Glutamatergic neuron (in vitro differentiated cells): ENCODE results near the gene AUTS2. TPM values are rescaled to one million over a fixed set of nuclear protein-coding genes. Genes with fewer than 3 reads are reported as not detected.

ENCODE experiments used
- DNase-seq: peaks from one replicate; pipeline ENCODE4 v3.0.0; 2022
- H3K27ac Mint-ChIP-seq: one replicate; pipeline ENCODE4 v1.8.0; 2020; ENCODE audit warnings: mild to moderate bottlenecking, mixed read lengths, inconsistent platforms; ENCODE audit not compliant: unreplicated experiment
- H3K27me3 Mint-ChIP-seq: one replicate; pipeline ENCODE4 v1.8.0; 2020; ENCODE audit warnings: mild to moderate bottlenecking, moderate library complexity, mixed read lengths, inconsistent platforms; ENCODE audit not compliant: unreplicated experiment
- H3K36me3 Mint-ChIP-seq: one replicate; pipeline ENCODE4 v1.8.0; 2020; ENCODE audit warnings: mild to moderate bottlenecking, mixed read lengths, inconsistent platforms; ENCODE audit not compliant: unreplicated experiment
- H3K4me1 Mint-ChIP-seq: one replicate; pipeline ENCODE4 v1.8.0; 2020; ENCODE audit warnings: mild to moderate bottlenecking, low read depth, mixed read lengths, inconsistent platforms; ENCODE audit not compliant: unreplicated experiment
- H3K4me3 Mint-ChIP-seq: one replicate; pipeline ENCODE4 v1.8.0; 2020; ENCODE audit warnings: mild to moderate bottlenecking, mixed read lengths, inconsistent platforms; ENCODE audit not compliant: unreplicated experiment
- H3K9me3 Mint-ChIP-seq: one replicate; pipeline ENCODE4 v1.8.0; 2020; ENCODE audit warnings: mild to moderate bottlenecking, moderate library complexity, mixed read lengths, inconsistent platforms; ENCODE audit not compliant: unreplicated experiment
- total RNA-seq: library from RNA; stranded (reverse); fragmentation: NEBNext Ultra II Directional; extraction: Animal tissue kit (Norgen Biotek cat#: 25700); gene quantifications from one replicate; pipeline ENCODE4 v1.2.1, GENCODE V29; 2021; ENCODE audit not compliant: unreplicated experiment
- TF ChIP-seq, protein P1 (sequence below): fragments of 200-600 bp; sonication (generic); IDR thresholded peaks from one replicate; pipeline ENCODE4 v1.5.0; 2021; ENCODE audit not compliant: partially characterized antibody, unreplicated experiment

AUTS2 gene
- total RNA-seq, 1 donor from 2014 or later, result 300 TPM

DNA sequence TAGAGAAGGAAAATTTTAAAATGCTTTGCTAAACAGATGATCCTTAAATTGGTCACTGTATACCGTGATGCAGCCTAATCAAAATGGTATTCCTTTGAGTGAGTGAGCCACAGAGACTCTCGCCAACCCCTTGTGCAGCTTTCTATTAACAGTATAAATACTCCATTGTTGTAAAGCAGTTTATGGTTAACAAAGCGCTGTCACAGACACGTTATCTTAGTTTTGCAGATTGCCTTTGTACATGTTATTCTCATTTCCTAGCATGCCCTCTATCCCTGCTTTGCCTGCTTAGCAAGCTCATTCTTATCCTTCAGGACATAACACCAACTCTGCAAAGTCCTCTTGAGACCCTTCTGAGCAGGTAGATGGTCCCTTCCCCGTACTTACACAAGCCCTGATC lies 694.4 kb downstream of the AUTS2 start:
- Mint-ChIP-seq H3K27me3 (peaks cover 2% of the 10 kb centered on the region), H3K4me1 (peaks cover 4% of the 10 kb centered on the region), H3K4me3 (no peak overlapping the region), H3K36me3 (no peaks in the 10 kb centered on the region), H3K9me3 (no peaks in the 10 kb centered on the region), H3K27ac (no peak overlapping the region)
- no peak for DNase-seq
- TF ChIP-seq, protein P1, sequence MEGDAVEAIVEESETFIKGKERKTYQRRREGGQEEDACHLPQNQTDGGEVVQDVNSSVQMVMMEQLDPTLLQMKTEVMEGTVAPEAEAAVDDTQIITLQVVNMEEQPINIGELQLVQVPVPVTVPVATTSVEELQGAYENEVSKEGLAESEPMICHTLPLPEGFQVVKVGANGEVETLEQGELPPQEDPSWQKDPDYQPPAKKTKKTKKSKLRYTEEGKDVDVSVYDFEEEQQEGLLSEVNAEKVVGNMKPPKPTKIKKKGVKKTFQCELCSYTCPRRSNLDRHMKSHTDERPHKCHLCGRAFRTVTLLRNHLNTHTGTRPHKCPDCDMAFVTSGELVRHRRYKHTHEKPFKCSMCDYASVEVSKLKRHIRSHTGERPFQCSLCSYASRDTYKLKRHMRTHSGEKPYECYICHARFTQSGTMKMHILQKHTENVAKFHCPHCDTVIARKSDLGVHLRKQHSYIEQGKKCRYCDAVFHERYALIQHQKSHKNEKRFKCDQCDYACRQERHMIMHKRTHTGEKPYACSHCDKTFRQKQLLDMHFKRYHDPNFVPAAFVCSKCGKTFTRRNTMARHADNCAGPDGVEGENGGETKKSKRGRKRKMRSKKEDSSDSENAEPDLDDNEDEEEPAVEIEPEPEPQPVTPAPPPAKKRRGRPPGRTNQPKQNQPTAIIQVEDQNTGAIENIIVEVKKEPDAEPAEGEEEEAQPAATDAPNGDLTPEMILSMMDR, result no peak

DNA sequence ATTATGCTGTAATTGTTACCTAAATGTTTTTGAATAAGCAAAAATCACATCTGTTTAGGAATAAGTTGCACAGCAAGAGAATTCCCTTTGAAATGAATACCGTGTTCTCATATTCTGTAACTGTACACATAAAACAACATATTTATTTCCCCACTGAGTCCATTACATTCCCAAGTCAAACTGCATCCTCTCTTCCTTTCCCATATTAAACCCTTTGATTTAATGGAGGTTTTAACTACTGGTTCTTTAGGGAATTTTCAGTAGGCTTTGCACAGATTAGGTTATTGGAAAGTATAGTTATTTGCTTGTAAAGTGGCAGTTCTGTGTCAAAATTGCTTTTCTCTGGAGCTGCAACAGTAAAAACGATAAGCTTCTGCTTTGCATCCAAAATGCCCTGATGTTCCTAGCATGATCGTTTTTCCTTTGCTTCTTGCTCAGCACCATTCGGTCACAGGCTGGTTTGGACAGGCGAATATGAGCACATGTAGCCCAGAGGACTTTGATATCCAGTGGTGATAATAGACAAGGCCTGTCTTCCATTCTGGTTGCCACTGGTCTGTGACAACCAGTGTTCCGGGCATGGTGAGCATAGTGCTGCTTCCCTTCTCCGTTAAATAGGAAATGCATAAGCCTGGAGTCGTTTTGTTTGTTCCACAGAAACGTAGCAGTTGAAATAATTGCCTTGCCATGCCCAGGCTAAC lies 696.1 kb downstream of the AUTS2 start:
- no peak for DNase-seq
- H3K9me3 Mint-ChIP-seq, result no peaks in the 10 kb centered on the region
- H3K27ac Mint-ChIP-seq, result no peak overlapping the region
- no peaks in the 10 kb centered on the region for H3K36me3 Mint-ChIP-seq
- no peak overlapping the region for H3K4me3 Mint-ChIP-seq
- TF ChIP-seq, protein P1, result no peak
- H3K4me1 Mint-ChIP-seq, result peaks cover 4% of the 10 kb centered on the region
- H3K27me3 Mint-ChIP-seq, result peaks cover 2% of the 10 kb centered on the region

DNA sequence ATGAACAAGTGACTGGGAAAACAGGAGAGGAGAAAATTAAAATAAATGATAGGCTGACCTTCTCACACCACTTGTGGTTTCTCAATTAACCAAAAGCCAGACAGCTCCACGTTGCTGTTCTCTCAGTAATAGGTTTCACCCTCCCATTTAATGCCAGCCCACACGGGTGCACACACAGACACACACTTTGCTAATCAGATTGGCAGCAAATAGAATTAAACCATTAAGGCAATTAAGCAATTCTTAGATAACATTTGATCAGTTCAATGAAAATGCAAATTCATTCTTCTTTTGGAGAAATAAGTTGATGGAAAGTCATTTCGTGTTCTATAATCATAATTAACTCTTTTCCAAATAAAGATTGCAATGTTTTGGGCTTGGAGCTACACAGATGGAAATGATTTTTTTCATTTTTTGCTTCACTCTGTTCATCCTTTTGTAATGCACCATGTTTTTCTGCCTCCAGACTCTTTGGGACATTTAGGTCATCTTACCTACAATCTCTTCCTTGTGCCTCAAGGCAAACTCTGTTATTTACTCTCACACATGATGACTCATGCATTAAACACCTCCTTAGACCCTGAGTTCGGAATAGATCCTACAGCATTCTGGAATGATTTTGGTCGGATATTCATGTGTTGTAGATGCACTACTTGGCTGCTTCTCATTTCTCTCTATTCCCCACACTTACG lies 700.7 kb downstream of the AUTS2 start:
- Mint-ChIP-seq H3K36me3 (no peaks in the 10 kb centered on the region), H3K27me3 (peaks cover 2% of the 10 kb centered on the region), H3K4me1 (peaks cover 7% of the 10 kb centered on the region), H3K27ac (no peak overlapping the region), H3K4me3 (no peak overlapping the region), H3K9me3 (peaks cover 3% of the 10 kb centered on the region)
- TF ChIP-seq, protein P1, result no peak
- no peak for DNase-seq

DNA sequence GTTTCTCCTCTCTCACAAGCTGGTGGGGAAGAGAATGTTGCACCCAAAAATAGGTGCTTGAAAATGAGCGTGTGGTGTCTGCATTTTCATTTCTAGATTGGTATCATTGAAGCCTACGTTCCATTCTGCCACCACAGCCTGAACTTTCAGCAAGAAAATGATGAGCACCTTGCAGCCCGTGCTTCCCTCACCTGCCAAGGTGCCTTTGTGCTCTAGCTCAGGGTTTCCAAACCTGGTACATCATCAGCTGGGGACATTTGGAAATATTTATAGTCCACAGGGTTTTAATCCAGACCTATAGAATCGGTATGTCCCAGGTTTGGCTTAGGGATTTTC lies 701.2 kb downstream of the AUTS2 start:
- Mint-ChIP-seq H3K9me3 (peaks cover 3% of the 10 kb centered on the region), H3K27ac (no peak overlapping the region), H3K4me3 (no peak overlapping the region), H3K4me1 (peaks cover 7% of the 10 kb centered on the region), H3K36me3 (no peaks in the 10 kb centered on the region), H3K27me3 (peaks cover 2% of the 10 kb centered on the region)
- DNase-seq, result no peak
- TF ChIP-seq, protein P1, result no peak

- TF ChIP-seq, protein P1, result no peak
- Mint-ChIP-seq H3K4me1 (peaks cover 8% of the 10 kb centered on the region), H3K27ac (no peak overlapping the region), H3K27me3 (peaks cover 2% of the 10 kb centered on the region), H3K4me3 (no peak overlapping the region), H3K36me3 (no peaks in the 10 kb centered on the region), H3K9me3 (peaks cover 3% of the 10 kb centered on the region)
- no peak for DNase-seq
Measured at GRCh38 chr7:70301673-70302185, 703.5 kb downstream of the AUTS2 start.
